B cell (primary cell): ENCODE measurements around the gene DNAI1. TPM values are rescaled to one million over a fixed set of nuclear protein-coding genes. Genes with fewer than 3 reads are reported as not detected.

ENCODE experiments used
- ATAC-seq: fragments of 200-7000 bp; cut with Tn5 transposase; one replicate; pipeline ENCODE4 v1.10.0; 2021; ENCODE audit warnings: low read depth, mild to moderate bottlenecking, moderate number of reproducible peaks, moderate library complexity
- CTCF ChIA-PET: fragments of 350-600 bp; sonication (Branson Sonifier 250); formaldehyde crosslinking; loops from one replicate; lab custom pipeline; 2021; ENCODE audit warnings: antibody characterized with exemption, inconsistent platforms; lab: Charles Lee
- POLR2A ChIA-PET: fragments of 350-600 bp; sonication (Branson Sonifier 250); formaldehyde crosslinking; loops from one replicate; lab custom pipeline; 2021; ENCODE audit warnings: antibody characterized with exemption; lab: Charles Lee
- DNase-seq: peaks from one replicate; pipeline ENCODE4 v3.0.0; 2013
- H2AFZ ChIP-seq: 2 replicates; pipeline ENCODE4 v1.6.1; 2012; ENCODE audit warnings: mild to moderate bottlenecking, low read depth, low read length; ENCODE audit not compliant: insufficient read depth, poor library complexity, severe bottlenecking
- H3K27ac ChIP-seq, 2 donors: 1 replicate in 1 of 2; 2 replicates in 1 of 2; pipeline ENCODE4 v1.5.1; 2012 to 2013; ENCODE audit warnings: low read length in 2 of 2, mild to moderate bottlenecking in 2 of 2, moderate library complexity in 1 of 2
- H3K27me3 ChIP-seq, 4 experiments: fragments of 200-600 bp in 1 of 4; sonication (generic) in 1 of 4; replicated peaks in 1 of 4; 1 replicate in 2 of 4; 2 replicates in 2 of 4; pipeline versions ENCODE4 v1.6.1 to v1.7.0; 2013 to 2016; ENCODE audit warnings: low read length in 3 of 4, mild to moderate bottlenecking in 2 of 4, mixed read lengths in 1 of 4, moderate library complexity in 1 of 4; ENCODE audit not compliant: insufficient read depth in 4 of 4, control insufficient read depth in 3 of 4; ENCODE audit errors: control extremely low read depth in 1 of 4
- H3K36me3 ChIP-seq, 2 experiments: replicated peaks in 1 of 2; 1 replicate in 1 of 2; 2 replicates in 1 of 2; pipeline versions ENCODE4 v1.6.1 to v1.7.1; 2013; ENCODE audit warnings: low read length in 1 of 2; ENCODE audit not compliant: insufficient read depth in 2 of 2, control insufficient read depth in 1 of 2; ENCODE audit errors: control extremely low read depth in 1 of 2, extremely low read depth in 1 of 2
- H3K4me1 ChIP-seq, 2 donors: fragments of 200-600 bp in 1 of 2; sonication (generic) in 1 of 2; 1 replicate in 1 of 2; 2 replicates in 1 of 2; pipeline versions ENCODE4 v1.5.1 to v1.6.1; 2013 to 2017; ENCODE audit warnings: low read length in 2 of 2; ENCODE audit not compliant: control insufficient read depth in 2 of 2, insufficient read depth in 2 of 2
- H3K4me2 ChIP-seq: replicated peaks from 2 replicates; pipeline ENCODE3; 2012; ENCODE audit warnings: mild to moderate bottlenecking, low read depth, low read length; ENCODE audit not compliant: poor library complexity, severe bottlenecking
- H3K4me3 ChIP-seq, 5 experiments: fragments of 200-600 bp in 1 of 5; sonication (generic) in 1 of 5; 1 replicate in 3 of 5; 2 replicates in 2 of 5; pipeline versions ENCODE4 v1.5.1 to v1.7.0; 2011 to 2016; ENCODE audit warnings: low read length in 4 of 5, mild to moderate bottlenecking in 4 of 5, low read depth in 2 of 5, control low read depth in 1 of 5, moderate library complexity in 1 of 5; ENCODE audit not compliant: insufficient read depth in 1 of 5; ENCODE audit errors: control extremely low read depth in 1 of 5, extremely low read depth in 1 of 5
- H3K79me2 ChIP-seq: fragments of 200-600 bp; sonication (generic); one replicate; pipeline ENCODE4 v1.6.0; 2016; ENCODE audit warnings: low read length; ENCODE audit not compliant: control insufficient read depth, insufficient read depth
- H3K9ac ChIP-seq: fragments of 200-600 bp; sonication (generic); 2 replicates; pipeline ENCODE4 v1.6.1; 2017; ENCODE audit warnings: mild to moderate bottlenecking, low read length, moderate library complexity
- H3K9me3 ChIP-seq, 3 donors: one replicate each; pipeline versions ENCODE4 v1.6.1 to v1.7.1; 2013; ENCODE audit warnings: low read length in 2 of 3; ENCODE audit not compliant: control insufficient read depth in 2 of 3, insufficient read depth in 1 of 3; ENCODE audit errors: control extremely low read depth in 1 of 3
- H4K20me1 ChIP-seq: 2 replicates; pipeline ENCODE4 v1.6.0; 2012; ENCODE audit warnings: mild to moderate bottlenecking, low read length; ENCODE audit not compliant: insufficient read depth, control insufficient read depth, poor library complexity, severe bottlenecking
- H3K27ac Mint-ChIP-seq: one replicate; pipeline ENCODE4 v1.8.0; 2021; ENCODE audit warnings: mixed read lengths
- H3K27me3 Mint-ChIP-seq: one replicate; pipeline ENCODE4 v1.8.0; 2021; ENCODE audit warnings: mixed read lengths
- H3K4me1 Mint-ChIP-seq: one replicate; pipeline ENCODE4 v1.8.0; 2021; ENCODE audit warnings: mixed read lengths
- H3K4me3 Mint-ChIP-seq: one replicate; pipeline ENCODE4 v1.8.0; 2021; ENCODE audit warnings: mixed read lengths
- H3K9me3 Mint-ChIP-seq: one replicate; pipeline ENCODE4 v1.8.0; 2022; ENCODE audit warnings: mixed read lengths; ENCODE audit not compliant: insufficient read depth
- EZH2 ChIP-seq: IDR thresholded peaks from 2 replicates; pipeline ENCODE4 v1.6.1; 2012; ENCODE audit warnings: borderline replicate concordance, low read depth, mild to moderate bottlenecking, moderate library complexity, low read length; ENCODE audit not compliant: insufficient read depth, poor library complexity, severe bottlenecking
- WGBS: methylation state at CpG from one replicate; pipeline ENCODE4 v1.1.5; 2013; ENCODE audit warnings: missing lambda C conversion rate; ENCODE audit not compliant: insufficient coverage; 5-methylcytosine and 5-hydroxymethylcytosine counted together
- intact Hi-C: fragments of 100-400 bp; cut with micrococcal nuclease; formaldehyde crosslinking; loops from one replicate; pipeline ENCODE4 v1.10.0; 2022
- polyA plus RNA-seq: library from polyadenylated mRNA; depleted of rRNA; stranded (reverse); fragments of >200 nt; gene quantifications from 2 replicates; pipeline ENCODE4 v1.2.3, GENCODE V29; 2012
- total RNA-seq, 2 donors: library from RNA; stranded (reverse); fragments of 120-200 nt in 1 of 2; gene quantifications; 1 replicate in 1 of 2; 2 replicates in 1 of 2; pipeline versions ENCODE4 v1.2.3 to v1.2.4, GENCODE V29; 2013 to 2022
- TF ChIP-seq, protein P1 (sequence below): fragments of 200-600 bp; IDR thresholded peaks from one replicate; pipeline ENCODE4 v1.8.0; 2022; ENCODE audit warnings: antibody characterized with exemption, mild to moderate bottlenecking

DNAI1 gene
- total and polyA plus RNA-seq, 2 donors (not counting 1 experiment from before 2014, with no cell fraction given) = not detected

DNA sequence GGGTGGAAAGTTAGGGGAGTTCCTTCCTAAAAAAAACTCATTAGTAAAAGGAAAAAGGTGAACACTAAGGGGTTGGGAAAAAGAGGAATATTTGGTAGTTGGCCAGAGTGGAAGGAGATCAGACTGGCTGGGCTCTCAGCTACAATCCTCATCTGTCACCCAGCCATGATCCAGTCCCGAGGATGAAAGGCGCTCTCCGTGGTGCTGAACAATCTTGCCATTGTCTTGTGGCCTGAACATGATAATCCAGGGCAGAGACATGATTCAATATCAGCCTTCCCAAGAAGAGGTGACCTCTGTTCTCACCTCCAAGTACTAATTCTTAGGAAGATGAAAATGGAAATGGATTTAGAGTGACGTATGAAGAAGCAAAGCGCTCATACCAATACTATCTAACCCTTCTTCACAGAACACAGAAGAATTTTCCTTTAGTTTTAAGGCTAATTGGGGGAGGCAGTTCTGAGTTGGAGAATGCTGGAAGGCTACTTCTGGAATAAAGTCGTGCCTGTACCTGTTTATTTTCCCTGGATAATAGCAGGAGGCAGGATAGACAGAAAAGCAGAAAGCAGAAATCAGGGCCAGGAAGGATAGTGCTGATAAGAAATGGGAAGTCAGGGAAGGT is 45.3 kb upstream of the DNAI1 start:
- TF ChIP-seq, protein P1, sequence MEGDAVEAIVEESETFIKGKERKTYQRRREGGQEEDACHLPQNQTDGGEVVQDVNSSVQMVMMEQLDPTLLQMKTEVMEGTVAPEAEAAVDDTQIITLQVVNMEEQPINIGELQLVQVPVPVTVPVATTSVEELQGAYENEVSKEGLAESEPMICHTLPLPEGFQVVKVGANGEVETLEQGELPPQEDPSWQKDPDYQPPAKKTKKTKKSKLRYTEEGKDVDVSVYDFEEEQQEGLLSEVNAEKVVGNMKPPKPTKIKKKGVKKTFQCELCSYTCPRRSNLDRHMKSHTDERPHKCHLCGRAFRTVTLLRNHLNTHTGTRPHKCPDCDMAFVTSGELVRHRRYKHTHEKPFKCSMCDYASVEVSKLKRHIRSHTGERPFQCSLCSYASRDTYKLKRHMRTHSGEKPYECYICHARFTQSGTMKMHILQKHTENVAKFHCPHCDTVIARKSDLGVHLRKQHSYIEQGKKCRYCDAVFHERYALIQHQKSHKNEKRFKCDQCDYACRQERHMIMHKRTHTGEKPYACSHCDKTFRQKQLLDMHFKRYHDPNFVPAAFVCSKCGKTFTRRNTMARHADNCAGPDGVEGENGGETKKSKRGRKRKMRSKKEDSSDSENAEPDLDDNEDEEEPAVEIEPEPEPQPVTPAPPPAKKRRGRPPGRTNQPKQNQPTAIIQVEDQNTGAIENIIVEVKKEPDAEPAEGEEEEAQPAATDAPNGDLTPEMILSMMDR = no peak
- TF ChIP-seq EZH2 = no peak
- Histone ChIP-seq H3K4me3 (no peak overlapping the region), H3K9me3 (no peaks in the 10 kb centered on the region), H3K79me2 (no peaks in the 10 kb centered on the region), H3K36me3 (no peaks in the 10 kb centered on the region), H3K4me2 (no peak overlapping the region), H3K9ac (no peak overlapping the region), H3K4me1 (no peaks in the 10 kb centered on the region), H4K20me1 (no peaks in the 10 kb centered on the region), H2AFZ (no peak overlapping the region), H3K27ac (no peak overlapping the region), H3K27me3 (no peaks in the 10 kb centered on the region)
- WGBS = 0% methylated on average over 1 of the region's 6 CpGs
- no peaks in the 10 kb centered on the region for H3K4me1 Mint-ChIP-seq
- H3K27me3 Mint-ChIP-seq = no peaks in the 10 kb centered on the region
- DNase-seq (no peak), ATAC-seq (no peak)
- intact Hi-C loops = no loop called here
- POLR2A ChIA-PET = no interaction called here
- H3K4me3 Mint-ChIP-seq = no peak overlapping the region
- H3K27ac Mint-ChIP-seq = no peak overlapping the region
- CTCF ChIA-PET = interaction anchor here (1.4 kb wide), 1 partner anchor 10 kb away, joined by 6 read pairs; no protein-coding TSS in a partner anchor
- no peaks in the 10 kb centered on the region for H3K9me3 Mint-ChIP-seq

DNA sequence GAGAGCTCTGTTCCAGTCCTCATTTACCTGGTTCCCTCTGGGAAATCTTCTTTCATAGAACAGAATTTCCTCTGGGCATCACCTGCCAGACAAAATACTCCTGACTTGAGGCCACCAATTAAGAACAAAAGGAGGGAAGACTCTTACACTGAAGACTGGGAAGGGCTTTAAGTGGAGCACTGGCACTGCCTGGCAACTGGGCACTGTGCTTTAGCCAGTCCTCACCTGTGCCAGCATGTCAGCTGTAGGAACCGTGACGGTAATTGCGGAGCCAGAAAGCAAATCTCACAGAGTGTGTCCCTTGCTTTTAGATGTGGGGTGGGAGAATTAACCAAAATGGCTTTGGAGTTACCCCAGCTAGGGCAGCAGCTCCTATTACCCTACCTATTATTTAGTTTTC is 40.9 kb upstream of the DNAI1 start:
- Histone ChIP-seq H4K20me1 (no peaks in the 10 kb centered on the region), H3K4me1 (no peaks in the 10 kb centered on the region), H3K9me3 (no peaks in the 10 kb centered on the region), H3K27me3 (no peaks in the 10 kb centered on the region), H3K4me3 (no peak overlapping the region), H3K79me2 (no peaks in the 10 kb centered on the region), H3K27ac (no peak overlapping the region), H3K4me2 (no peak overlapping the region), H3K36me3 (no peaks in the 10 kb centered on the region), H3K9ac (no peak overlapping the region), H2AFZ (no peak overlapping the region)
- 93% methylated on average over 3 of the region's 3 CpGs for WGBS
- Mint-ChIP-seq H3K4me1 (no peaks in the 10 kb centered on the region), H3K4me3 (no peak overlapping the region), H3K27me3 (no peaks in the 10 kb centered on the region), H3K27ac (no peak overlapping the region), H3K9me3 (no peaks in the 10 kb centered on the region)
- CTCF ChIA-PET = interaction anchor here (0.7 to 2.6 kb wide), 3 partner anchors 13 to 85 kb away, joined by 3 to 13 read pairs (median 5); no protein-coding TSS in a partner anchor
- no peak for TF ChIP-seq EZH2
- TF ChIP-seq, protein P1 = no peak
- intact Hi-C loops = no loop called here
- POLR2A ChIA-PET = no interaction called here
- no peak for ATAC-seq
- no peak for DNase-seq
